Measurements from ENCODE around the gene PAX4. TPM values are rescaled to one million over a fixed set of nuclear protein-coding genes. Genes with fewer than 3 reads are reported as not detected.

Gene PAX4
- total RNA-seq, 1 experiment from 2014 or later = not detected

DNA sequence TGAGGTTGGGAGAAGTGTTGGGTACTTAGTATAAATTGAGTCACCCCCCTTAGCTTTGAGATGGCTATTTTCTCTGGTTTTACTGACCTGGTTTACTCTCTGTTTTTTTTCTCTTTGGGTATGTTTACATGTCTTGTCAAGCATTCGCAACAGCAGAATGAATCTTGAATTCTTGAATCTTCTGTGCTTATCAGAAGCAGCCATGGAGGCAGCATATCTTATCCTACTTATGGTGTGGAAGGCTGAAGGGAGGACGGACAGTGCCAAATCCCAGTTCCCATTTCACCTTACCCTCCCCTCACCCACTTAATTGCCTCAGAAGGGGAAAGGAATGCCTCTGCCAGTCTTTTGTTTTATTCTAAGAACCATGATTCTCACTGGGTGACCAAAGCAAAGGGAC lies 37.8 kb upstream of the PAX4 start (continued):
- TF ChIP-seq, protein P1, sequence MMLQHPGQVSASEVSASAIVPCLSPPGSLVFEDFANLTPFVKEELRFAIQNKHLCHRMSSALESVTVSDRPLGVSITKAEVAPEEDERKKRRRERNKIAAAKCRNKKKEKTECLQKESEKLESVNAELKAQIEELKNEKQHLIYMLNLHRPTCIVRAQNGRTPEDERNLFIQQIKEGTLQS (IDR thresholded peaks at IDR 0.05) = no peak
- TF ChIP-seq RAD21 (IDR thresholded peaks at IDR 0.05; ENCODE audit: low read depth) (no peak), SP1 (IDR thresholded peaks at IDR 0.05; ENCODE audit: low read depth) (no peak), YY1 (IDR thresholded peaks at IDR 0.05; ENCODE audit: extremely low read depth, insufficient replicate concordance, low read depth, low read length) (no peak), SIN3A (IDR thresholded peaks at IDR 0.05; ENCODE audit: low read depth) (no peak), CBX3 (IDR thresholded peaks at IDR 0.05; ENCODE audit: low read depth) (no peak), POLR2AphosphoS5 (IDR thresholded peaks at IDR 0.05; ENCODE audit: low read depth, low read length) (no peak), CEBPB (IDR thresholded peaks at IDR 0.05; ENCODE audit: low read depth) (no peak), ELF1 (IDR thresholded peaks at IDR 0.05; ENCODE audit: borderline replicate concordance, low read depth) (no peak), JUND (IDR thresholded peaks at IDR 0.05) (no peak)

DNA sequence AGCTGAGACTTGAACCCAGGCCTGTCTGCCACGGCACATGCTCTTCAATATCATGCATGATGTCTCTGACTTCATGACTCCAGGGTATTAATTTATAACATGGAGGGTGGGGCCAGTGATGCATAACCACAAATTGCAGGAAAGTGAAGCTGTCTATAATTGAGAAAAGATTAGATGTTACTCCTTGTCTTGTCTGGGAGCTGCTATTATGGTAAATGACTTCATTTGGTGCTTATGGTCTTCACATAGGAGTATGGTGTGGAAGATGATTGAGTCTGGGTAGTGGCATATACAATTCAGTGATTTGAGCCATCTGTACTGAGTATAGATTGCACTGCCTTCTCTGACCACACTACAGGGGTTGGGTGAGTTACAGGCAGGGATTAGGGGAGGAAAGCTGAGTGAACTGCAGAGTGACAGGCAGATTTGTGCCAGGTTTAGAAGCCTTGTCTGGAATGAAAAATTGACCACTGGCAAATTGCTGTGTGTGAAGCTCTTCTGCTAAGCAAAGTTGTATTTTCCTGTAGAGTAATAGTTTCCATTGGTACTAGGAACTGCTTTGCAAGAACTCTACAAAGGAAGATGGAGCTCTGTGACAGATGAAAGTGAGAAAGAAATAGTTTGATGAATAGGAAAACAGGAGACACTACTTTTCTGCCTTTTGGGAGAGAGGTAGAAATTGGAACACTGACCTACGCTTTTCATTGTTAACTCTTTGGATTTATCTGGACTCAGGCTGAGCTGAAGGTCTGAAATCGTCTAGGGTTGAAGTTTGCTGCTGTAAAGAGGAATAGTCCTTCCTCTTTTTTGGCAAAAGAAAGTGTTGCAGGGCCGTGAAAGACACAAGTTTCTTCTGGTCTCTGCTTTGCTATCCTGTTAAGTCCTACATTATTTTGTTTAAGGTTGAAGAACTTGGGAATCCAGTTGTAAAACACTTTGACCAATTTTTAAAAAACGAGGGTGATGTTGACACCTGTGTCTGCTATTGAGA lies 36.8 kb upstream of the PAX4 start:
- POLR2A ChIA-PET = no interaction called here
- TF ChIP-seq SIN3A (IDR thresholded peaks at IDR 0.05; ENCODE audit: low read depth) = 0 out of 2 replicates have a peak, but pooled peaks have one; percentile 22
- no peak for TF ChIP-seq ZNF274 (IDR thresholded peaks at IDR 0.05; ENCODE audit: low read depth, low read length)
- TF ChIP-seq, protein P2, sequence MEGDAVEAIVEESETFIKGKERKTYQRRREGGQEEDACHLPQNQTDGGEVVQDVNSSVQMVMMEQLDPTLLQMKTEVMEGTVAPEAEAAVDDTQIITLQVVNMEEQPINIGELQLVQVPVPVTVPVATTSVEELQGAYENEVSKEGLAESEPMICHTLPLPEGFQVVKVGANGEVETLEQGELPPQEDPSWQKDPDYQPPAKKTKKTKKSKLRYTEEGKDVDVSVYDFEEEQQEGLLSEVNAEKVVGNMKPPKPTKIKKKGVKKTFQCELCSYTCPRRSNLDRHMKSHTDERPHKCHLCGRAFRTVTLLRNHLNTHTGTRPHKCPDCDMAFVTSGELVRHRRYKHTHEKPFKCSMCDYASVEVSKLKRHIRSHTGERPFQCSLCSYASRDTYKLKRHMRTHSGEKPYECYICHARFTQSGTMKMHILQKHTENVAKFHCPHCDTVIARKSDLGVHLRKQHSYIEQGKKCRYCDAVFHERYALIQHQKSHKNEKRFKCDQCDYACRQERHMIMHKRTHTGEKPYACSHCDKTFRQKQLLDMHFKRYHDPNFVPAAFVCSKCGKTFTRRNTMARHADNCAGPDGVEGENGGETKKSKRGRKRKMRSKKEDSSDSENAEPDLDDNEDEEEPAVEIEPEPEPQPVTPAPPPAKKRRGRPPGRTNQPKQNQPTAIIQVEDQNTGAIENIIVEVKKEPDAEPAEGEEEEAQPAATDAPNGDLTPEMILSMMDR (IDR thresholded peaks at IDR 0.05 in 2 of 3, conservative IDR thresholded peaks at IDR 0.05 in 1 of 3; ENCODE audit: borderline replicate concordance in 1 of 3, insufficient read depth in 1 of 3, low read depth in 2 of 3, low read length in 2 of 3) = 0 out of 6 replicates have a peak, but pooled peaks of 1 of the 3 experiments have one; percentile 6
- TF ChIP-seq, protein P3, sequence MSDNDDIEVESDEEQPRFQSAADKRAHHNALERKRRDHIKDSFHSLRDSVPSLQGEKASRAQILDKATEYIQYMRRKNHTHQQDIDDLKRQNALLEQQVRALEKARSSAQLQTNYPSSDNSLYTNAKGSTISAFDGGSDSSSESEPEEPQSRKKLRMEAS (IDR thresholded peaks at IDR 0.05) = no peak
- no peak for TF ChIP-seq ELF1 (IDR thresholded peaks at IDR 0.05; ENCODE audit: borderline replicate concordance, low read depth)
- no peak for TF ChIP-seq CEBPB (IDR thresholded peaks at IDR 0.05; ENCODE audit: low read depth)
- no peak for TF ChIP-seq FOSL1 (IDR thresholded peaks at IDR 0.05; ENCODE audit: low read depth)
- Histone ChIP-seq H3K4me2 (ENCODE audit: low read length) (peak overlapping the region; percentile 80; the same call in 1 of the 2 replicates), H3K4me3 (replicated peaks in 1 of 2; ENCODE audit: low read depth in 1 of 2, low read length in 2 of 2) (no peak overlapping the region), H4K20me1 (ENCODE audit: insufficient read depth) (peaks cover 45% of the 10 kb centered on the region; the same call in 1 of the 2 replicates), H3K36me3 (ENCODE audit: control insufficient read depth in 1 of 2, insufficient read depth in 2 of 2, low read length in 2 of 2) (peaks cover 19 to 26% of the 10 kb centered on the region in 2 experiments; a peak in 3 of 4 replicates), H3K27ac (ENCODE audit: low read depth, low read length) (no peak overlapping the region), H3K9me2 (ENCODE audit: insufficient read depth) (no peaks in the 10 kb centered on the region), H3K9ac (ENCODE audit: low read length) (no peak overlapping the region), H3K79me2 (ENCODE audit: insufficient read depth, low read length) (peaks cover 77% of the 10 kb centered on the region), H3K4me1 (ENCODE audit: control insufficient read depth in 1 of 2, insufficient read depth in 2 of 2, low read length in 2 of 2) (peaks cover 16 to 22% of the 10 kb centered on the region in 2 experiments), H2AFZ (ENCODE audit: low read depth, low read length, poor library complexity, severe bottlenecking) (no peak overlapping the region), H3K27me3 (ENCODE audit: insufficient read depth, low read length) (no peaks in the 10 kb centered on the region), H3K9me3 (ENCODE audit: control insufficient read depth in 1 of 2, insufficient read depth in 1 of 2, low read depth in 1 of 2, low read length in 2 of 2) (no peaks in the 10 kb centered on the region)
- DNase-seq (ENCODE audit: low read depth, low spot score) (no peak), ATAC-seq (no peak)
- BruUV-seq (replicated peaks) = no TSS peak
- intact Hi-C loops (cut with micrococcal nuclease) = loop anchor here (5.0 kb wide), 1 partner anchor 67 kb away; the partner anchor contains the start of genes ARF5 and GCC1
- CTCF ChIA-PET = no interaction called here
- RAD21 ChIA-PET (ENCODE audit: low non-redundant PET in 1 of 2, low total read pairs in 2 of 2, uncharacterized antibody in 2 of 2, unreplicated experiment in 2 of 2) = no interaction called here

Measured in HCT116 (cell line).